ENCODE results near the gene MAP2K2.

MAP2K2 gene

DNA sequence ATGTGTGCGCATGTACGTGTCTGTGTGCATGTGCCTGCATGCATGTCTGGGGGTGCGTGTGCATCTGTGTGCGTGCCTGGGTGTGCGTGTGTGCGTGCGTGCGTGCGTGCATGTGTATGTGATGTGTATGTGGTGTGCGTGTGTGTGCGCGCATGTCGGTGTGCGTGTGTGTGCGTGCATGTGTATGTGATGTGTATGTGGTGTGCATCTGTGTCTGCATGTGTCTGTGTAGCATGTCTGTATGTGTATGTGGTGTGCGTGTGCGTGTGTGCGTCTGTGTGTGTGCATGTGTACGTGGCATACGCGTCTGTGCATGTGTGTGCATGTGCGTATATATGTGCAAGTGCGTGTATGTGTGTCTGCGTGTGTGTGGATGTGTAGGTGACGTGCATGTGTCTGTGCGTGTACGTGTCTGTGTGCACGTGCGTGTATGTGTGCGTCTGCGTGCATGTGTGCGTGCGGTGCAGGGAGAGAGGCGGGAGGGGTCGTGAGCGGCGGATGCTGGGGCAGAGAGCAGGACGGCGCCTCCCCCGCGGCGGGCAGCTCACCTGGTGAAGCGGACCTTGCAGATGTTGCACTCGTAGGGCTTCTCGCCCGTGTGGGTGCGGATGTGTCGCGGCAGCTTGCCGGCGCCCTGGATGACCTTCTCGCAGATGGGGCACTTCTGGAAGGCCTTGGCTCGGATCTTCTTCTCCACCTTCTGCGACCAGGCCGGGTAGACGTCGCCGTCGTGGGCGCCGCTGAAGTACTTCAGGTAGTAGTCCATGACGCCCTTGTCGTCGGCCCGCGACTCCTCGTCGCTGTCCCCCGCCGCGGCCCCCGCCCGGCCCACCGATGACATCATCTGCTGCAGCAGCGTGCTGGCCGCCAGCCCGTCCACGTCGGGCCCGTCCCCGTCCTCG is 70.2 kb downstream of the MAP2K2 start:
- no peak for DNase-seq (ENCODE audit: low read depth)
- TF ChIP-seq, protein P1, sequence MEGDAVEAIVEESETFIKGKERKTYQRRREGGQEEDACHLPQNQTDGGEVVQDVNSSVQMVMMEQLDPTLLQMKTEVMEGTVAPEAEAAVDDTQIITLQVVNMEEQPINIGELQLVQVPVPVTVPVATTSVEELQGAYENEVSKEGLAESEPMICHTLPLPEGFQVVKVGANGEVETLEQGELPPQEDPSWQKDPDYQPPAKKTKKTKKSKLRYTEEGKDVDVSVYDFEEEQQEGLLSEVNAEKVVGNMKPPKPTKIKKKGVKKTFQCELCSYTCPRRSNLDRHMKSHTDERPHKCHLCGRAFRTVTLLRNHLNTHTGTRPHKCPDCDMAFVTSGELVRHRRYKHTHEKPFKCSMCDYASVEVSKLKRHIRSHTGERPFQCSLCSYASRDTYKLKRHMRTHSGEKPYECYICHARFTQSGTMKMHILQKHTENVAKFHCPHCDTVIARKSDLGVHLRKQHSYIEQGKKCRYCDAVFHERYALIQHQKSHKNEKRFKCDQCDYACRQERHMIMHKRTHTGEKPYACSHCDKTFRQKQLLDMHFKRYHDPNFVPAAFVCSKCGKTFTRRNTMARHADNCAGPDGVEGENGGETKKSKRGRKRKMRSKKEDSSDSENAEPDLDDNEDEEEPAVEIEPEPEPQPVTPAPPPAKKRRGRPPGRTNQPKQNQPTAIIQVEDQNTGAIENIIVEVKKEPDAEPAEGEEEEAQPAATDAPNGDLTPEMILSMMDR (IDR thresholded peaks at IDR 0.05; ENCODE audit: control insufficient read depth, extremely low read depth, insufficient read depth): no peak
- H3K4me3 ChIP-seq (ENCODE audit: low read depth, low read length): no peak overlapping the region

DNA sequence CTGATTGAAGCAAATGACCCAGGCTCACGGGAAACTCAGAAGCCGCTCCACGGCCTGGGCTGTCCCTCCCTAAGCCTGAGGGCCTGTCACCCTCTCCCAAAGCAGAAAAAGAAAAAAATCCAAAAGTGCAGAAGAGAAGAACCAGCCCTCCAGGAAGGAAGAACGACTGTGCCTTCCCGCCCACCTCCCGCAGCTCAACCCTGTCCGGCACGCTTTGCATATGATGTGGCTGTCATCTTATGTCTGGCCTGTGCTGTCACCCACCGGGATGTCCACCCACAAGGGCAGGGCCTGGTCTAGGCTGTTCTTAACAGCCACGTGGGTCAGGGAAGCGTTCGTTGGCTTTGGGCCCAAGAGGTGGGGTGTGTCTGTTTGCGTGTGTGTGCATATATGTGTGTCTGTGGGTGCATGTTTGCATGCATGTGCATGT is 70.9 kb downstream of the MAP2K2 start:
- TF ChIP-seq, protein P1 (IDR thresholded peaks at IDR 0.05; ENCODE audit: control insufficient read depth, extremely low read depth, insufficient read depth): no peak
- no peak for DNase-seq (ENCODE audit: low read depth)
- no peak overlapping the region for H3K4me3 ChIP-seq (ENCODE audit: low read depth, low read length)

DNA sequence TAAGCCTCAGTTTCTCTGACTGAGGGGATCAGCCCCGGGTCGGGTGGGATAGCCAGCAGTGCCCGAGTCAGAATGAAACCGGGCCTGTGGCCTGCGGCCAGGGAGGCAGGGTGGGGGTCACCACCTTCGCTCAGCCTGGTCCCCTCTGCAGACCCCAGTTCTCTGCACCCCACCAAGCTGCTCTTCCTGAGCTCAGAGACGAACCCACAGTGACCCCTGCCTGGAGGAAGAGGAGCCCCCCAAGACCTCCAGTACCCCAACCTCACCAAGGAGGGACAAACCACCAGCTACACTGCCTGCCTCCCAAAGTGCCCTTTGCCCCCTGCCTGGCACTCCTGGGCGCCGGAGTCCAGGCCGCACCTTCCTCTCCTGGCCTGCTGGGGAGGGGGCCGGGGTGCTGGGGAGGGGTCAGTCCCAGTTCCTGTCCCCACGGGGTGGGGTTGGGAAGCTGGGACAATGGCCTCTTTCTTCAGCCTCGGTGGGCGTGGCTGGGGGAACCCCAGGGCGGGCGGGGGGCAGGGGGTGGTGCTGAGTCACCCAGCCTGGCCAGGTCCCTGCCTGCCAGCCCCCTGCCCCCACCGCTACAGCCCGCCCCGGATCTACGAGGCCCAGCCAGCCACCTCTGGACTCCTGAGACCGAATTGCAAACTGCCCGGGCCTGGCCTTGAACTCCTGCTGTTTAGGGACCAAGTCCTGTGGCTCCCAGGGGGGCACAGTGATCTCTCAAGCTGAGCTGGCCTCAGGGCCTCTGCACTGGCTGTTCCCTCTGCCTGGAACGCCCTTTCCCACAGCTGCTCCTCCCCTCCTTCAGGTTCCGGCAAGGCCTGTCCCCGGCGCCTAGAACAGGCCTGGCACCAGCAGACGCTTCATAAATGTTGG is 71.6 kb downstream of the MAP2K2 start:
- DNase-seq (ENCODE audit: low read depth): no peak
- no peak overlapping the region for H3K4me3 ChIP-seq (ENCODE audit: low read depth, low read length)
- TF ChIP-seq, protein P1 (IDR thresholded peaks at IDR 0.05; ENCODE audit: control insufficient read depth, extremely low read depth, insufficient read depth): no peak

DNA sequence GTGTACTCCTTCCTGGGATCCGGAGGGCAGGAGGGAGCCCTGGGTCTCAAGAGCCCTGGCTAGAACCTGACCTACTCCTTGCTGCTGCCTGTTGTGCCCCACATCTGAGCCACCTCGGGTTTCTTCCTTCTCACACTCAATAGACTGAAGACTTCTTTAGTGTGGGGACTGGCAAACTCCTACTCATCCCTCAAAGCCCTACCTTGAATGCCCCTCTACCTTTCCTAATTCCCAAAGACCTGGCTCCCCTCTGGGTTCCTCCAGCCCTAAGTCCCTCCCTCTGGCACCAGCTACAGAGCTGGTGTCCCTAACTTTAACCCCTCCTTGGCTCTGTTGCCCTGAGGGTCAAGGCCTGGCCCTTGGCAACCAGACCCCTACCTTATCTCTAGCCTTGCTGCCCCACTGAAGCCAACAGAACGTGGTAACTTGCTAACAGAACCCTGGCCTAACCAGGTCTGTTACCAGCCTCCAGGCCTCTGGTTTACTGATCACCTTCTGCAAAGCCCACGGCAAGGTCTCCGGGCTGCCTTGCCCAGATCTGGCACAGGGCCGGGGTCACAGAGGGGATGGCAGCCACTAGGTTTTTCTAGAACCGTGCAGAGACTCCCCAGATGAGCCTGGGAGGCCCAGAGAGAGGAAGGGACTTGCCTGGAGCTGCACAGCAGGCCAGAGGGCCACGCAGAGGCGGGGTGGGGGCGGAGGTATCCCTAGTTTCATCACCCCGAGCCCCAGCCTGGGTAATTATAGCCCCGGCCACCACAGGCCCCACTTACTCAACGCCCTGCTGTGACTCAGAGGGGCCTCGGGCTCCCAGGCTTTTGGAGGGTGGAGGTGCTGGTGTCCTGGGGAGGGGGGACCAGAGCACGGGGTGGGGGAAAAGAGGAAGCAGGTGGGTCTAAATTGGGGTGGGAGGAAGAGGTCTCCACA is 72.5 kb downstream of the MAP2K2 start:
- DNase-seq (ENCODE audit: low read depth): no peak
- H3K4me3 ChIP-seq (ENCODE audit: low read depth, low read length): no peak overlapping the region
- TF ChIP-seq, protein P1 (IDR thresholded peaks at IDR 0.05; ENCODE audit: control insufficient read depth, extremely low read depth, insufficient read depth): no peak

DNA sequence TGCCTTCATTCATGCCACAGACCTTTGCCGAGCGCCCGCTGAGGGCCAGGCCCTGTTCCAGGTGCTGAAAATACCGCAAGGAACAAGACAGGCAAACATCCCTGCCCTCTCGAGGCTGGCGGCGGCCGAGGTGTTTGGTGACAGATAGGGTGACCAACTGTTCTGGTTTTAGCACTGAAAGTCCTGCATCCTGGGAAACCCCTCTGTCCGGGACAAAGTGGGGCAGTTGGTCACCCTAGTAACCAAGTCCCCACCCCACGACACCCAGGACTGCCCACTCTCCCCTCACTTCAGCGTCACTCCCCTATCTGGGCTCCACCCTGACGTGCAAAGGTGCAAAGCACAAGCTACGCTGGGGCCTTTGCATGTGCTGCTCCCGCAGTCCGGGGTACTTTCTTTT is 74.5 kb downstream of the MAP2K2 start:
- H3K4me3 ChIP-seq (ENCODE audit: low read depth, low read length): no peak overlapping the region
- TF ChIP-seq, protein P1 (IDR thresholded peaks at IDR 0.05; ENCODE audit: control insufficient read depth, extremely low read depth, insufficient read depth): no peak
- DNase-seq (ENCODE audit: low read depth): no peak

Data from LNCaP clone FGC (cell line).